Gastroesophageal sphincter (tissue), 4 donors: ENCODE measurements around the gene GAST. TPM values are rescaled to one million over a fixed set of nuclear protein-coding genes. Genes with fewer than 3 reads are reported as not detected.
A peak's percentile ranks its signal among the peaks of the same experiment; 100 is the strongest.

Experiments used
- ATAC-seq: fragments of 150-250 bp; one replicate; pipeline ENCODE4 v1.9.1; 2016; ENCODE audit warnings: mild to moderate bottlenecking, moderate library complexity
- H3K27ac ChIP-seq, 4 donors: fragments of 200-600 bp; sonication (generic) in 3 of 4; 1 replicate in 3 of 4; 2 replicates in 1 of 4; pipeline ENCODE4 v1.5.1; 2016 to 2019
- H3K27me3 ChIP-seq: fragments of 200-600 bp; sonication (generic); one replicate; pipeline ENCODE4 v1.5.1; 2019
- H3K36me3 ChIP-seq, 2 donors: fragments of 200-600 bp; sonication (generic); one replicate each; pipeline ENCODE4 v1.5.1; 2019; ENCODE audit warnings: control low read depth in 1 of 2
- H3K4me1 ChIP-seq, 3 donors: fragments of 200-600 bp; sonication (generic); 1 replicate in 2 of 3; 2 replicates in 1 of 3; pipeline ENCODE4 v1.5.1; 2016 to 2019; ENCODE audit warnings: control low read depth in 2 of 3
- H3K4me3 ChIP-seq, 2 donors: fragments of 200-600 bp; sonication (generic); one replicate each; pipeline ENCODE4 v1.5.1; 2019; ENCODE audit warnings: mild to moderate bottlenecking in 1 of 2, moderate library complexity in 1 of 2
- H3K9me3 ChIP-seq, 3 donors: fragments of 200-600 bp; sonication (generic); one replicate each; pipeline ENCODE4 v1.5.1; 2017 to 2019; ENCODE audit warnings: control low read depth in 2 of 3
- CTCF ChIP-seq, 4 experiments: fragments of 200-600 bp in 2 of 4; fragments of 450-650 bp in 2 of 4; sonication (generic) in 1 of 4; IDR thresholded peaks; one replicate each; pipeline ENCODE4 v1.5.1; 2017 to 2019; ENCODE audit warnings: antibody characterized with exemption in 4 of 4, mild to moderate bottlenecking in 2 of 4, moderate library complexity in 2 of 4
- EP300 ChIP-seq: sonication (generic); formaldehyde crosslinking; IDR thresholded peaks from one replicate; pipeline ENCODE4 v1.6.1; 2017; ENCODE audit warnings: antibody characterized with exemption, mild to moderate bottlenecking
- POLR2A ChIP-seq, 2 donors: fragments of 450-650 bp; IDR thresholded peaks; one replicate each; pipeline ENCODE4 v1.6.1; 2017; ENCODE audit warnings: antibody characterized with exemption in 2 of 2, mild to moderate bottlenecking in 2 of 2, moderate library complexity in 1 of 2
- POLR2AphosphoS5 ChIP-seq: sonication (generic); formaldehyde crosslinking; IDR thresholded peaks from one replicate; pipeline ENCODE4 v1.6.1; 2017; ENCODE audit warnings: antibody characterized with exemption
- WGBS, 2 donors: methylation state at CpG; one replicate each; pipeline ENCODE4 v1.1.5; 2018; ENCODE audit warnings: low coverage in 1 of 2; 5-methylcytosine and 5-hydroxymethylcytosine counted together
- total RNA-seq, 4 donors: library from RNA; depleted of rRNA; stranded (reverse); fragments of >200 nt; gene quantifications; one replicate each; pipeline ENCODE4 v1.1.0, GENCODE V29; 2016

Gene GAST
- total RNA-seq, 4 donors from 2014 or later = not detected

- no CpG with 5 or more reads among the region's 12 CpGs for WGBS, 2 donors
- H3K9me3 ChIP-seq = no peaks in the 10 kb centered on the region
- no peaks in the 10 kb centered on the region for H3K36me3 ChIP-seq
- H3K4me1 ChIP-seq = no peaks in the 10 kb centered on the region
- no peak overlapping the region for H3K27ac ChIP-seq
- peaks cover 44% of the 10 kb centered on the region for H3K27me3 ChIP-seq
- no peak for TF ChIP-seq EP300
- TF ChIP-seq CTCF (IDR thresholded peaks at IDR 0.05) = no peak
- TF ChIP-seq POLR2A (IDR thresholded peaks at IDR 0.05) = no peak
- TF ChIP-seq POLR2AphosphoS5 = no peak
- H3K4me3 ChIP-seq = no peak overlapping the region
- no peak for ATAC-seq
These were observed 15.9 kb downstream of the GAST start for GRCh38 chr17:41728056-41728455.

GRCh38 chr17:41730479-41730878 lies 18.3 kb downstream of the GAST start:
- Histone ChIP-seq H3K36me3 (no peaks in the 10 kb centered on the region), H3K27me3 (peaks cover 63% of the 10 kb centered on the region), H3K4me1 (peaks cover 0 to 21% (median 16%) of the 10 kb centered on the region in 3 donors), H3K27ac (no peak overlapping the region), H3K4me3 (no peak overlapping the region), H3K9me3 (no peaks in the 10 kb centered on the region)
- no peak for ATAC-seq
- no peak for TF ChIP-seq POLR2A (IDR thresholded peaks at IDR 0.05)
- TF ChIP-seq CTCF (IDR thresholded peaks at IDR 0.05) = no peak
- no peak for TF ChIP-seq POLR2AphosphoS5
- no peak for TF ChIP-seq EP300
- 27 to 55% methylated on average over 3 to 4 of the region's 4 CpGs for WGBS, 2 donors

GRCh38 chr17:41731836-41732235 lies 19.7 kb downstream of the GAST start:
- TF ChIP-seq POLR2A (IDR thresholded peaks at IDR 0.05) = no peak
- TF ChIP-seq EP300 = no peak
- TF ChIP-seq CTCF (IDR thresholded peaks at IDR 0.05) = no peak
- no peak for TF ChIP-seq POLR2AphosphoS5
- Histone ChIP-seq H3K27ac (no peak overlapping the region), H3K36me3 (no peaks in the 10 kb centered on the region), H3K4me1 (peaks cover 0 to 21% (median 16%) of the 10 kb centered on the region in 3 donors), H3K9me3 (no peaks in the 10 kb centered on the region), H3K27me3 (peaks cover 77% of the 10 kb centered on the region), H3K4me3 (no peak overlapping the region)
- ATAC-seq = no peak
- WGBS, 2 donors = 43 to 100% methylated on average over 1 of the region's 3 CpGs

- WGBS, 2 donors = 7% methylated on average over 21 of the region's 40 CpGs; no CpG with 5 or more reads in 1 of the 2 donors
- ATAC-seq = no peak
- Histone ChIP-seq H3K36me3 (no peaks in the 10 kb centered on the region), H3K27me3 (peaks cover 87% of the 10 kb centered on the region), H3K4me3 (peak overlapping the region in 1 of 2 donors; percentile 49), H3K9me3 (no peaks in the 10 kb centered on the region), H3K27ac (no peak overlapping the region), H3K4me1 (peaks cover 0 to 29% (median 16%) of the 10 kb centered on the region in 3 donors)
- TF ChIP-seq CTCF (IDR thresholded peaks at IDR 0.05) (no peak), EP300 (no peak), POLR2AphosphoS5 (no peak), POLR2A (IDR thresholded peaks at IDR 0.05) (no peak)
These were observed 21.4 kb downstream of the GAST start for GRCh38 chr17:41733348-41734138.
